Osteocyte (in vitro differentiated cells): ENCODE measurements around the gene TATDN2. TPM values are rescaled to one million over a fixed set of nuclear protein-coding genes. Genes with fewer than 3 reads are reported as not detected.
"Not testable (repeated sequence)": the region's sequence is repeated elsewhere in the genome, so short reads cannot be mapped to it uniquely, and the experiment has no call there.

Experiments
- DNase-seq: peaks from one replicate; pipeline ENCODE4 v3.0.0; 2021; ENCODE audit warnings: mixed read lengths; ENCODE audit not compliant: unreplicated experiment; ENCODE audit errors: extremely low spot score
- H3K27ac Mint-ChIP-seq: one replicate; pipeline ENCODE4 v1.8.0; 2021; ENCODE audit warnings: mild to moderate bottlenecking, mixed read lengths; ENCODE audit not compliant: unreplicated experiment
- H3K27me3 Mint-ChIP-seq: one replicate; pipeline ENCODE4 v1.8.0; 2021; ENCODE audit warnings: mixed read lengths; ENCODE audit not compliant: unreplicated experiment
- H3K36me3 Mint-ChIP-seq: one replicate; pipeline ENCODE4 v1.8.0; 2021; ENCODE audit warnings: mixed read lengths; ENCODE audit not compliant: unreplicated experiment
- H3K4me1 Mint-ChIP-seq: one replicate; pipeline ENCODE4 v1.8.0; 2021; ENCODE audit warnings: mixed read lengths; ENCODE audit not compliant: unreplicated experiment
- H3K4me3 Mint-ChIP-seq: one replicate; pipeline ENCODE4 v1.8.0; 2021; ENCODE audit warnings: mild to moderate bottlenecking, moderate library complexity, mixed read lengths; ENCODE audit not compliant: unreplicated experiment
- H3K9me3 Mint-ChIP-seq: one replicate; pipeline ENCODE4 v1.8.0; 2021; ENCODE audit warnings: mixed read lengths; ENCODE audit not compliant: unreplicated experiment
- total RNA-seq: library from RNA; stranded (reverse); gene quantifications from 2 replicates; pipeline ENCODE4 v1.2.1, GENCODE V29; 2021
- TF ChIP-seq, protein P1 (sequence below): fragments of 200-600 bp; sonication (generic); IDR thresholded peaks from 2 replicates; pipeline ENCODE4 v1.5.0; 2021; ENCODE audit warnings: antibody characterized with exemption, mild to moderate bottlenecking, moderate library complexity

Gene TATDN2
- total RNA-seq, 1 donor from 2014 or later, result 33.8 TPM

- peaks cover 31% of the 10 kb centered on the region for H3K36me3 Mint-ChIP-seq
- no peaks in the 10 kb centered on the region for H3K27me3 Mint-ChIP-seq
- TF ChIP-seq, protein P1, sequence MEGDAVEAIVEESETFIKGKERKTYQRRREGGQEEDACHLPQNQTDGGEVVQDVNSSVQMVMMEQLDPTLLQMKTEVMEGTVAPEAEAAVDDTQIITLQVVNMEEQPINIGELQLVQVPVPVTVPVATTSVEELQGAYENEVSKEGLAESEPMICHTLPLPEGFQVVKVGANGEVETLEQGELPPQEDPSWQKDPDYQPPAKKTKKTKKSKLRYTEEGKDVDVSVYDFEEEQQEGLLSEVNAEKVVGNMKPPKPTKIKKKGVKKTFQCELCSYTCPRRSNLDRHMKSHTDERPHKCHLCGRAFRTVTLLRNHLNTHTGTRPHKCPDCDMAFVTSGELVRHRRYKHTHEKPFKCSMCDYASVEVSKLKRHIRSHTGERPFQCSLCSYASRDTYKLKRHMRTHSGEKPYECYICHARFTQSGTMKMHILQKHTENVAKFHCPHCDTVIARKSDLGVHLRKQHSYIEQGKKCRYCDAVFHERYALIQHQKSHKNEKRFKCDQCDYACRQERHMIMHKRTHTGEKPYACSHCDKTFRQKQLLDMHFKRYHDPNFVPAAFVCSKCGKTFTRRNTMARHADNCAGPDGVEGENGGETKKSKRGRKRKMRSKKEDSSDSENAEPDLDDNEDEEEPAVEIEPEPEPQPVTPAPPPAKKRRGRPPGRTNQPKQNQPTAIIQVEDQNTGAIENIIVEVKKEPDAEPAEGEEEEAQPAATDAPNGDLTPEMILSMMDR, result no peak
- peaks cover 12% of the 10 kb centered on the region for H3K4me1 Mint-ChIP-seq
- no peak for DNase-seq
- H3K9me3 Mint-ChIP-seq, result no peaks in the 10 kb centered on the region
- H3K27ac Mint-ChIP-seq, result no peak overlapping the region
- no peak overlapping the region for H3K4me3 Mint-ChIP-seq
Observed at GRCh38 chr3:10268930-10269329, 20.7 kb downstream of the TATDN2 start.

DNA sequence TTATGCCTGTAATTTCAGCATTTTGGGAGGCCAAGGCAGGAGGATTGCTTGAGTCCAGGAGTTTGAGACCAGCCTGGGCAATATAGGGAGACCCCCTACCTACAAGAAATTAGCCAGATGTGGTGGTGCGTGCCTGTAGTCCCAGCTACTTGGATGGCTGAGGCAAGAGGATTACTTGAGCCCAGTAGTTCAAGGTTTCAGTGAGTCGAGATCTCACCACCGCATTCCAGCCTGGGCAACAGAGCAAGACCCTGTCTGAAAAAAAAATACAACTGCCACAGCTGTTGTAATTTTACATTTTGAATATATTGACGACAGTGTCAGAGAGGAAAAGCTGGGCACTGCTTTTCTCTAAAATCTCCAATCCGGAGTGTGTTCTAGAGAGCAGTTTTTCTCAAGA, 21.2 kb downstream of the TATDN2 start:
- TF ChIP-seq, protein P1, result no peak
- peaks cover 13% of the 10 kb centered on the region for H3K4me1 Mint-ChIP-seq
- H3K9me3 Mint-ChIP-seq, result no peaks in the 10 kb centered on the region
- H3K4me3 Mint-ChIP-seq, result no peak overlapping the region
- no peaks in the 10 kb centered on the region for H3K27me3 Mint-ChIP-seq
- no peak overlapping the region for H3K27ac Mint-ChIP-seq
- no peak for DNase-seq
- peaks cover 26% of the 10 kb centered on the region for H3K36me3 Mint-ChIP-seq

- not testable (repeated sequence) for H3K4me3 Mint-ChIP-seq, H3K27ac Mint-ChIP-seq, H3K27me3 Mint-ChIP-seq, H3K9me3 Mint-ChIP-seq, DNase-seq
- H3K4me1 Mint-ChIP-seq, result peaks cover 14% of the 10 kb centered on the region
- H3K36me3 Mint-ChIP-seq, result peaks cover 14% of the 10 kb centered on the region
Observed at GRCh38 chr3:10272476-10272875, 24.2 kb downstream of the TATDN2 start.

- no peak for DNase-seq
- no peaks in the 10 kb centered on the region for H3K9me3 Mint-ChIP-seq
- peaks cover 17% of the 10 kb centered on the region for H3K36me3 Mint-ChIP-seq
- TF ChIP-seq, protein P1, result no peak
- H3K4me1 Mint-ChIP-seq, result peaks cover 14% of the 10 kb centered on the region
- H3K27me3 Mint-ChIP-seq, result no peaks in the 10 kb centered on the region
- peak overlapping the region; percentile 2 for H3K27ac Mint-ChIP-seq
- H3K4me3 Mint-ChIP-seq, result no peak overlapping the region
Observed at GRCh38 chr3:10272977-10273376, 24.7 kb downstream of the TATDN2 start.

- no peaks in the 10 kb centered on the region for H3K27me3 Mint-ChIP-seq
- no peak overlapping the region for H3K27ac Mint-ChIP-seq
- no peak for DNase-seq
- H3K36me3 Mint-ChIP-seq, result peaks cover 18% of the 10 kb centered on the region
- no peak overlapping the region for H3K4me3 Mint-ChIP-seq
- no peaks in the 10 kb centered on the region for H3K9me3 Mint-ChIP-seq
- peaks cover 14% of the 10 kb centered on the region for H3K4me1 Mint-ChIP-seq
- TF ChIP-seq, protein P1, result no peak
Observed at GRCh38 chr3:10273702-10274305, 25.5 kb downstream of the TATDN2 start.
